ENCODE data around the gene ZNF716.
"Not testable (repeated sequence)": the region's sequence is repeated elsewhere in the genome, so short reads cannot be mapped to it uniquely, and the experiment has no call there.

ZNF716 gene

DNA sequence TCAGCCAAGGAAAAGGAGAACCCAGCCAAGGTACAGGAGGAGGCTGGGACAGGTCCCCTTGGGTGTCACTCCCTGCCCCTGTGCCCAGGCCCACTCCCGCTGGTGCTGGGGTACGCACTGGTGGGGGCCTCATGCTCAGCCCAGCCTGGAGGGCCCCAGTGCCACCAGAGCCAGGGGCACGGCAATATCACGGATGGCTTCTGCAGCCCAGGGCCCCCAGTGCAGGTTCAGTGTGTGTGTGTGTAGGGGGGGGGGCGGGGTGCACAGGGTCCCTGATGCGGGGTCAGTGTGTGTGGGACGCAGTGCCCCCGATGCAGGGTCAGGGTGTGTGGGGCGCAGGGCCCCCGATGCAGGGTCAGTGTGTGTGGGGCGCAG is 23.4 kb upstream of the ZNF716 start:
- TF ChIP-seq, protein P1, sequence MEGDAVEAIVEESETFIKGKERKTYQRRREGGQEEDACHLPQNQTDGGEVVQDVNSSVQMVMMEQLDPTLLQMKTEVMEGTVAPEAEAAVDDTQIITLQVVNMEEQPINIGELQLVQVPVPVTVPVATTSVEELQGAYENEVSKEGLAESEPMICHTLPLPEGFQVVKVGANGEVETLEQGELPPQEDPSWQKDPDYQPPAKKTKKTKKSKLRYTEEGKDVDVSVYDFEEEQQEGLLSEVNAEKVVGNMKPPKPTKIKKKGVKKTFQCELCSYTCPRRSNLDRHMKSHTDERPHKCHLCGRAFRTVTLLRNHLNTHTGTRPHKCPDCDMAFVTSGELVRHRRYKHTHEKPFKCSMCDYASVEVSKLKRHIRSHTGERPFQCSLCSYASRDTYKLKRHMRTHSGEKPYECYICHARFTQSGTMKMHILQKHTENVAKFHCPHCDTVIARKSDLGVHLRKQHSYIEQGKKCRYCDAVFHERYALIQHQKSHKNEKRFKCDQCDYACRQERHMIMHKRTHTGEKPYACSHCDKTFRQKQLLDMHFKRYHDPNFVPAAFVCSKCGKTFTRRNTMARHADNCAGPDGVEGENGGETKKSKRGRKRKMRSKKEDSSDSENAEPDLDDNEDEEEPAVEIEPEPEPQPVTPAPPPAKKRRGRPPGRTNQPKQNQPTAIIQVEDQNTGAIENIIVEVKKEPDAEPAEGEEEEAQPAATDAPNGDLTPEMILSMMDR (IDR thresholded peaks at IDR 0.05; ENCODE audit: control insufficient read depth, extremely low read depth, insufficient read depth): no peak
- no peak for DNase-seq (ENCODE audit: low read depth)
- H3K4me3 ChIP-seq (ENCODE audit: low read depth, low read length): no peak overlapping the region

DNA sequence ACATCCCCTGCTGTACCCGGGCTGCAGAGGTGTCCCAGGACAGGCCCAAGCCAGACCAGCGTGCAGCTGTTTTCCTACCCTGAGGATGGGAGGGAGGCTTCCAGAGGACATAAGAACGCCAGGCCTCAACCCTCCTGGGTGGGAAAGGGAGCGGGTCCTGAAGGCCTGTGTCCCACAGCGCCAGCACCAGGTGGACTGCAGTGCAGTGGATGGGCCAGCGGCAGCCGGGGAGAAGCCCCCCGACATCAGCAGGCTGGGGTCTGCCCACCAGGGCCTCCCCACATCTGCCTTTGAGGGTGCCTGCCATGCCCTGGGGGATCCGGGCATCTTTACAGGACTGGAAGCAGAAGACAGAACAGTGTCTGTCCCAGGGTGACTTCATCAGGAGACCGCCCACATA is 22.8 kb upstream of the ZNF716 start:
- no peak for DNase-seq (ENCODE audit: low read depth)
- TF ChIP-seq, protein P1 (IDR thresholded peaks at IDR 0.05; ENCODE audit: control insufficient read depth, extremely low read depth, insufficient read depth): no peak
- H3K4me3 ChIP-seq (ENCODE audit: low read depth, low read length): no peak overlapping the region

DNA sequence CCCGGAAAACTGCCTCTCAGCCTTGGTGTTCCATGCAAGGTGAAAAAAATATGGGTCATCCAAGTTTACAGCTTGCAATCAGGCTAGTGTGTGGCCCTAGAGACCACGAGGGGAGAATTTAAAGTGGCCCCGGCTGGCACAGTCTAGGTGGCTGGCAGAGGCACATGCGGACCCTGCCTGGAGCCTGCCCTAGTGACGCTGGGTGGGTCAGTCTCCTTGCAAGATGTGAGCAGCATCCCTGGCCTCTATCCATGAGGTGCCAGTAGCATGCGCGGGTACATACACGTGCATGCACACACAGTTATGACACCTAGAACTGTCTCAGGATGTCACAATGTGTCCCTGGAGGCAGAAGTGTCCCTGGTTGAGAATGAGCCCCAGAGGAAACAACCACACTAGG is 22.4 kb upstream of the ZNF716 start:
- TF ChIP-seq, protein P1 (IDR thresholded peaks at IDR 0.05; ENCODE audit: control insufficient read depth, extremely low read depth, insufficient read depth): no peak
- no peak for DNase-seq (ENCODE audit: low read depth)
- H3K4me3 ChIP-seq (ENCODE audit: low read depth, low read length): no peak overlapping the region

DNA sequence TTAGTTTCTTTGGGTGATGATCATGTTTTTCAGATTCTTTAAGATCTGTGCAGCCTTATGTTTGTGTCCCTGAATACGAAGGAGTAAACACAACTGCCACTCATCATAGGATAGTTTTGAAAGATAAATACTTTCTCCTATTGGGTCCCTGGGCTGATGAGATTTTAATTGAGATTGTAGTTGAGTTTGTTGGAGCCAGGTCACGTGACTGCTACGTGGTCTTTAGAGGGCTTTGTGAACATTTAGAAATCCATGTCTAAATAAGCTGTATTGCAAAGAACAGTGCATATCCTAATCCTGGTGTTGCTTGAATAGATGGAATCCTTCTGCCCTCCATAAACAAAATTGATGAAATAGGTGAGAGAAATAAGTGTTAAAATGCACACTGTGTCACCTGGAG is 17.4 kb upstream of the ZNF716 start:
- TF ChIP-seq, protein P1 (IDR thresholded peaks at IDR 0.05; ENCODE audit: control insufficient read depth, extremely low read depth, insufficient read depth): no peak
- H3K4me3 ChIP-seq (ENCODE audit: low read depth, low read length): no peak overlapping the region
- no peak for DNase-seq (ENCODE audit: low read depth)

DNA sequence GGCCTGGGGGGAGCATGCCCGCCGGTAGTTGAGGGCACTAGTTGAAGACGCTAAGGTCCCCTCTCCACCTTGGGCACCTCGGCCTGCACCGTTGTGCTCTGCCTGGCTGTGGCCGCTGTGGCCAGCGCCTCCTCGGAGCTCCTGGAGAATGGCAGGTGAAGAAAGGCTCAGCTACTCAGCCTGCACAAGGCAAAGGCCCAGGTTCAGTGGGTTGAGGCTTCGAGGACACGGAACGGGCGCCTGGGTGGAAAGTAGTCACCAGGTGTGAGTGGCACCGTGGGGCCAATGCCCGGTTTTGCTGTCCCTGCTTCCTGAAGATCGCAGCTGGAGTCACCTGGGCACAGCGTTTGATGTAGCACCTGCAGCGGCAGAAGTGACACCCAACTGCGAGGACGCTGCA is 12.4 kb upstream of the ZNF716 start:
- DNase-seq (ENCODE audit: low read depth): no peak
- no peak overlapping the region for H3K4me3 ChIP-seq (ENCODE audit: low read depth, low read length)
- TF ChIP-seq, protein P1 (IDR thresholded peaks at IDR 0.05; ENCODE audit: control insufficient read depth, extremely low read depth, insufficient read depth): no peak

GRCh38 chr7:57438244-57438643 is 11.7 kb upstream of the ZNF716 start:
- H3K4me3 ChIP-seq (ENCODE audit: low read depth, low read length): no peak overlapping the region
- TF ChIP-seq, protein P1 (IDR thresholded peaks at IDR 0.05; ENCODE audit: control insufficient read depth, extremely low read depth, insufficient read depth): no peak

DNA sequence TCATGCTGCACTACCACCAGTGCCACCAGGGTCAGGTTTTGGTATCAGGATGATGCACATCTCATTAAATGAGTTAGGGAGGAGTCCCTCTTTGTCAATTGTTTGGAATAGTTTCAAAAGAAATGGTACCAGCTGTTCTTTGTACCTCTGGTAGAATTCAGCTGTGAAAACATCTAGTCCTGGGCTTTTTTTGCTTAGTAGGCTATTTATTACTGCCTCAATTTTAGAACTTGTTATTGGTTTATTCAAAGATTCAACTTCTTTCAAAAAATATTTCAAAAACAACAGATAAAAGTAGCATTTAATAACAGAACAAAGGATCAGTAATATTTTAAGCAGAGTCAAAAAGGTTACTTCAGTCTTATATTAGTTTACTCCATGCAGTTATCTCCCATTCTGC is 6.4 kb upstream of the ZNF716 start:
- H3K4me3 ChIP-seq (ENCODE audit: low read depth, low read length): no peak overlapping the region
- TF ChIP-seq, protein P1 (IDR thresholded peaks at IDR 0.05; ENCODE audit: control insufficient read depth, extremely low read depth, insufficient read depth): no peak
- DNase-seq (ENCODE audit: low read depth): no peak

More at GRCh38 chr7:57438244-57438643, 11.7 kb upstream of the ZNF716 start:
- no peak for DNase-seq (ENCODE audit: low read depth)

DNA sequence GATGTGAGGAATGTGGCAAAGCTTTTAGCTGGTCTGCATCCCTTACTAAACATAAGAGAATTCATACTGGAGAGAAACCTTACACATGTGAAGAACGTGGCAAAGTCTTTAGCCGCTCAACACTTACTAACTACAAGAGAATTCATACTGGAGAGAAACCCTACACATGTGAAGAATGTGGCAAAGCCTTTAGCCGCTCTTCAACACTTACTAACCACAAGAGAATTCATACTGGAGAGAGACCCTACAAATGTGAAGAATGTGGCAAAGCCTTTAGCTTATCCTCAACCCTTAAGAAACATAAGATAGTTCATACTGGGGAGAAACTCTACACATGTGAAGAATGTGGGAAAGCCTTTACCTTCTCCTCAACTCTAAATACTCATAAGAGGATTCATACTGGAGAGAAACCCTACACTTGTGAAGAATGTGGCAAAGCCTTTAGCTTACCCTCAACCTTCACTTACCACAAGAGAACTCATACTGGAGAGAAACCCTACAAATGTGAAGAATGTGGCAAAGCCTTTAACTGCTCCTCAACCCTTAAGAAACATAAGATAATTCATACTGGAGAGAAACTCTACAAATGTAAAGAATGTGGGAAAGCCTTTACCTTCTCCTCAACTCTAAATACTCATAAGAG is 19.3 kb downstream of the ZNF716 start:
- H3K4me3 ChIP-seq (ENCODE audit: low read depth, low read length): not testable (repeated sequence)

More for the DNA sequence above, 19.3 kb downstream of the ZNF716 start:
- DNase-seq (ENCODE audit: low read depth): not testable (repeated sequence)

Measured in LNCaP clone FGC (cell line).